HG03565 (cell line): ENCODE measurements around the gene CAPRIN2.
A peak's percentile ranks its signal among the peaks of the same experiment; 100 is the strongest.

ENCODE experiments used
- ATAC-seq: cut with Tn5 transposase; IDR thresholded peaks from one replicate; pipeline ENCODE4 v1.9.1; 2021; ENCODE audit warnings: mild to moderate bottlenecking, moderate library complexity; ENCODE audit not compliant: unreplicated experiment

CAPRIN2 gene, protein sequence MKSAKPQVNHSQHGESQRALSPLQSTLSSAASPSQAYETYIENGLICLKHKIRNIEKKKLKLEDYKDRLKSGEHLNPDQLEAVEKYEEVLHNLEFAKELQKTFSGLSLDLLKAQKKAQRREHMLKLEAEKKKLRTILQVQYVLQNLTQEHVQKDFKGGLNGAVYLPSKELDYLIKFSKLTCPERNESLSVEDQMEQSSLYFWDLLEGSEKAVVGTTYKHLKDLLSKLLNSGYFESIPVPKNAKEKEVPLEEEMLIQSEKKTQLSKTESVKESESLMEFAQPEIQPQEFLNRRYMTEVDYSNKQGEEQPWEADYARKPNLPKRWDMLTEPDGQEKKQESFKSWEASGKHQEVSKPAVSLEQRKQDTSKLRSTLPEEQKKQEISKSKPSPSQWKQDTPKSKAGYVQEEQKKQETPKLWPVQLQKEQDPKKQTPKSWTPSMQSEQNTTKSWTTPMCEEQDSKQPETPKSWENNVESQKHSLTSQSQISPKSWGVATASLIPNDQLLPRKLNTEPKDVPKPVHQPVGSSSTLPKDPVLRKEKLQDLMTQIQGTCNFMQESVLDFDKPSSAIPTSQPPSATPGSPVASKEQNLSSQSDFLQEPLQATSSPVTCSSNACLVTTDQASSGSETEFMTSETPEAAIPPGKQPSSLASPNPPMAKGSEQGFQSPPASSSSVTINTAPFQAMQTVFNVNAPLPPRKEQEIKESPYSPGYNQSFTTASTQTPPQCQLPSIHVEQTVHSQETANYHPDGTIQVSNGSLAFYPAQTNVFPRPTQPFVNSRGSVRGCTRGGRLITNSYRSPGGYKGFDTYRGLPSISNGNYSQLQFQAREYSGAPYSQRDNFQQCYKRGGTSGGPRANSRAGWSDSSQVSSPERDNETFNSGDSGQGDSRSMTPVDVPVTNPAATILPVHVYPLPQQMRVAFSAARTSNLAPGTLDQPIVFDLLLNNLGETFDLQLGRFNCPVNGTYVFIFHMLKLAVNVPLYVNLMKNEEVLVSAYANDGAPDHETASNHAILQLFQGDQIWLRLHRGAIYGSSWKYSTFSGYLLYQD

DNA sequence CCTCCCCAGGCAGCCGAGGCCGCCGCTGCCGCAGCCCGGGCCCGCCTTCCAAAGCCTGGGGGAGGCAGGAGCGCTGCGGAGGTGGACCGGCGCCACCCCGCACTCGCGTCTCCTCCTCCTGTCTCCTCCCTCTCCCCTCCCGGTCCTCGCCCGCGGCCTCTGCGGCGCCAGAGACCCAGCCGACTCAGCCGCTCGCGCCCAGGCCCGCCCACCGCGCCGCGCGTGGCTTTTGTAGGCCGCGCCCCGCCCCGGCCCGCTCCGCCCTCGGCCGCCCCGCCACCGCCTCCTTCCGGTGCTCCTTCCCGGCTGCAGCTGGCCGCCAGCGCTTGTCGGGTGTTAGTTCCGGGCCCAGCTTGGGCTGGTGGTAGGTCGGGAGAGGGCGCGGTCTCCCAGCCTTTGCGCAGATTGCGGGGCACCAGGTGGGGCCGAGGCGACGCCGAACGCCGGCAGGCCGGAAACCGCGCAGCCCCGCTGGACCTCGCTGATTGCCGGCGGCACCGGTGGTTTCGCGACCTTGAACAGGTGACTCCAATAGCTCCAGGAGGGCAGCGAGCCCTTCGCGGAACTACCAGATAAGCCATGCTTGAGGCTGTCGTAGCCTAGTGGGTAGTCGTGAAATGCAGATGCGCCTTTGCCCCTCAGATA is at the start of gene CAPRIN2:
CAPRIN2 (minus strand) TSS at position 202 of the 645 bp plus-strand sequence. CDS start 1,431 bp downstream, outside the sequence.
- ATAC-seq, result peak; percentile 87

DNA sequence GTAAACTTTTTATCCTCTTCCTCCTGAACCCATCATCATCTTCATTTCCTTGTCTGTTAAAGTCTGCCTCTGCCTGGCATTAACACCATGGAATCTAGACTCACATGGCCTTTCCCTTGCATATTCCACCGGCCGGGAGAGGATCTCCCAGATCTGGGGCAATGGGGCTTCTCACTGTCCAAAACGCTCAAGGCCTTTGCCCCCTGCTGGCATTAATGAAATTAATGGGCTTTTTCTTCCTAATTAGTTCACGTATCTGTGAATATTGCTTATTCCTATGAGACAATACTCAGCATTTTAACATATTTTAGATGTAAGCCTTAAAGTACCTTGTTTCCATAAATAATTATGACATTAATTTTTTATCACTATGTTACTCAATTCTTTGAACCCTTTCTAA is 42.9 kb upstream of the CAPRIN2 start:
- ATAC-seq, result no peak

DNA sequence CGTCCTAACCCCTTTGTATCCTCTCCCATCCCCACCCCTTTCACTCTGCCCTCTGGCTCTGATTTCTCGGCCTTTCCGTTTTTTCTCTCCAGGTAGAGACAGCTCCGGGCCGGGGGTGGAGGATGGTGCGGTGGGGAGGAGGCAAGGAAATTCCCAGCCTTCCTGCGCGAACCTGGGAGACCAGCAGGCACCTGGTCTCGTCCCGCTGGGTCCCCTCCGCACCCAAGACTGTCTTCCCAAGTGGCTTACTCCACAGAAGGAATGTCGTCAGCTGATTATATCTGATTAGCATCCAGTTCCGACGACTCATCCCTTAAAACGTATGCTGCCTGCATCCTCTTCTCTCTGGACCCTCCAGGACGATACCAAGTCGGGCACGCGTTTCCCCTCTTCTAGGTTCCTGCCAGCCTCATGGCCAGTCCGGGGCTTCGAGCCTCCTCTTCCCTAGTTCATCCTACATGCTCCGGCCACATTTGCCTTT is 42.2 kb upstream of the CAPRIN2 start:
- no peak for ATAC-seq

DNA sequence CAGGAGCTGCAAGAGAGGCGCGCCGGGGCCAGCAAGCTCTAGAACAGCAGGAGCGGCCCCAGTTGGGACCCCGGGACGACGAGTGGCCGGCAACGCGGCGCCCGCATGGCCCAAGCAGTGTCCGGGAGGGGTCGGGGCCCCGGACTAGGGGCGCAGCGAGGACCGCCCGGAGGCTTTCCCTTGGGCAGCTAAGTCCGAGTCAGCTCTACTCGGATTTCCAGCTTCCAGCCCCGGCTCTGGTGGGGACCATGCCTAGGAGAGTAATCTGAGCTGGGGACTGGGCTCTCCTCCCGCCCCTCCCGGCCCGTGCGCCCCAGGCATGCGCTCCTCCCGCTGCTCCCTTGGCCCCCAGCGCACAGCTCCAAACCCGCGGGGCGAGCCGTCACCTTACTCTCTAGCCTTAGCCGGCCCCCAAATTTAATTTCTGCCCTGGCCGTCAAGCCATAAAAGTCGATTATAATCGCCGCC is 41.6 kb upstream of the CAPRIN2 start:
- no peak for ATAC-seq

DNA sequence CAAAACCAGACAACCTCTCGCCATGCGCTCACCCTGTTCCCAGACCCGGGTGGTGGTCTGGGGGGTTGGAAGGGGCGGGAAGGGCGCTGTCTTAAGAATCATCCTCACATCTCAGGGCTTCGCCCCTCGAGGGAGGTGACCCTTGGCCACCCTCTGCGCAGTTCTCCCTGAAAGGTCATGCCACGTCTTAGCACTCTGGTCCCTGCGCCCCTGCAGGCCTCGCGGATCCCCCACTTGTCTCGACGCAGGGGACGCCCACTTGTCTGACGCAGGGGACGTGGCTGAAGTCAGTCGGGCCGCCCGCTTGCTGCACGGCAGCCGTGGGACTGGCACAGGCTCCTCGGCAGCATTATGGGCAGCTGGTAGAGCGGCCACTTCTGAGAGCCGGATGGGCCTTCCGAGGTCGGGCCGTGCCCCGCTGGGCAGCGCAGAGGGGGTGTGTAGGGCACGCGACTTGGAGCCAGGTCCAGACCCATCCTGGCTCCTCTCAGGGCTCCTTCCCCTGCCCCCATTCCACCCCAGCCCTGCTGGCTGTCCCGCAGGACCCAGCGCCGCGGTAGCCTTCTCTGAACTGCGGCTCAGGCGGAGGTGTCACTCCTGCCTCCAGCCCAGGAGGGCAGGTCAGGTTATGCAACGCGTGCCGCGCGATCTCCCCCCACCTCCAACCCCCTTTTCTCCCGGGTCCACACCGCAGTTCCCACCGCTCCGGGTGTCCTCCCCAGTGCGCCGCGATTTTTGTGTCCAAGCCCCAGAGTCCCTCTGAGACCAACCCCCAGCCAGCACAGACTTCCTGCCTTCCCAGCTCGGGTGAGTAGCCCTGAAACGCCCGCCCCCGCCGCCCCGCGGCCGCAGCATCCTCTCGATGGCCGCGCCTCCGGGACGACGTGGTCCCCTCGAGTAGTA is 40.9 kb upstream of the CAPRIN2 start:
- ATAC-seq, result peak; percentile 87

DNA sequence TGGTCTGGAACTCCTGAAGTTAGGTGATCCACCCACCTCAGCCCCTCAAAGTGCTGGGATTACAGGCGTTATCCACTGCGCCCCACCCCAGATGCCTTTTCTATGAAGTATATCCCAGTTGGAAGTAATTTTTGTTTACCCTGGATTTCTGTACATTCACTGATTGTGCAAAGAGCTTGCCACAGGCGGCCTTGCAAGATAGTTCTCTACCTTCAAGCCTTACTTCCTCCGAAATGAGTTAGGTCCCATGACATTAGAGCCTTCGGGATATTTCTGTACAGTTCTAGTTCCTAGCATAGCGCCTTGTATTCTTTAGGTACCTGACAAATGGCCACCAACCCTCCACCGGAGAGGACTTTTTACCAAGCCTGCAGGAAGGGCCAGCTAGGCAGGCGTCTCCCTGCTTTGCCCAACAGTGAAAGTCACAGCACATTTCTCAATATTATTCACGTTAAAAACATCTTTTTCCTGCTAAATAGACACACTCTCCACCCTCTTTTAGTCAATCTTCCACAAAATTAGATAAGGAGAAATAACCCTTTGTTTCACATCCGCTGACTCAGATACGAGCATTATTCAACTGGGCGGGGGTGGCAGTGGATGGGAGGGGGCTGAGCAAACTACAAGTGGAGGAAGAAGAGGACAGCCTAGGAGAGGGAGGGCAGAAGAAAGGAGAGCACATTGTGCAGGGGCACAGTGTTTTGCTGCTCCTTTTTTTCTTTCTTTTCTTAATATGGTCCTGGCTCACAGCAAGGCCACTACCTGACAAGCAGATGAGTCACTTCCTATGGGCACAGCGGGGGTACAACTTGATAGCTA is 40.0 kb upstream of the CAPRIN2 start:
- ATAC-seq, result no peak

DNA sequence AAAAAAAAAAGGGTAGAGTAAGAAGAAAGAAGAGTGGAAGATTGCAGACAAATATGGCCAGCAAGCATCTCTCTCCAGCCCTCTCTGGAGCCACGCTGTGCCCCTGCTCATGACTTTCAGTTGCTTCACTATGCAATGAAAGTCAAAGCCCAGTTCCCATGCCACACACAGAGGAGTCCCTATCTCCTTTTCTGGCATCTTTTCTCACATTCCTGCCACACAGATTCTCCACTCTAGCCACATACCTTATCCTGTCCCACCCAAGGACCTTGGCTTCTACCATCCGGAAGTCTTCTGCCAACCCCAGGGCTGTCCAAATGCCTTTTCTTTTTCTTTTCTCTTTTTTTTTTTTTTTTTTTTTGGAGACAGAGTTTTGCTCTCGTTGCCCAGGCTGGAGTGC is 39.3 kb upstream of the CAPRIN2 start:
- ATAC-seq, result no peak

DNA sequence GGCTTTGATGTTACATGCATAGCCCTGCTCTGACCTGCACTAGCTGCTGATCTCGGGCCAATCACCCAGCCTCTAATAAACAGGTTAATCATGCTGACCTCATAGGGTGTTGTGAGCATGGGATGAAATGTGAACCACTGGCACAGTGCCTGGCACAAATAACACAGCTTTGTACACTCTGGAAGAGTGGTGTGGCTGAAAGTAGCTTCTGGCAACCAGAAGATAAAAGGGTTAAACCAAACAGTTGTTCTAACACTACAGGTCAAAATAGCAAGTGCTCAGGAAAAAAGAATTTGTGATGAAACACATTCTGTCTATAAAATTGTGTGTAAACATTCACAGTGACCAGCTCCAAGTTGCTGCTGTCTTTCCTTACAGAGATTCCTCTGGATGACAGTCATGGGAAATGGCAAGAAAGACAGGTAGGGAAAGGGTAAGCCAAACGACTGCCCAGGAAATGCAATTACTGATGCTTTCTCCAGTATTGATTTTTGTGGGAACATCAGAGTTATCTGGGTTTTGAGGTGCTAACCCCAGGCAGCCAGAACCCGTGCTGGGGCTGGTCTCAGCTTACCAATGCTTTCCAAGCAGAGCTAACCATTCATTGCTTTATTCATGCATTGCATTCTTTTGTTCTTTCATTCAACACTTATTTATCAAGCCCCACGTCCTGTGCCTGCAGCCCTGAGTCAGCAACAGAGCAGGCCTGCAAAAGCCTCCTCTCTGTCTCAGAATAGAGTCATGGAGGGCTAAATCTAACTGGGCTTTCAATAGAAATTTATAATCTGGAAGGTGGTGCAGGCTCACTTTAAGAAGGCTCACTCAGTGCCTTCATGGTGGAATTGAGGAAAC is 38.1 kb upstream of the CAPRIN2 start:
- ATAC-seq, result no peak

DNA sequence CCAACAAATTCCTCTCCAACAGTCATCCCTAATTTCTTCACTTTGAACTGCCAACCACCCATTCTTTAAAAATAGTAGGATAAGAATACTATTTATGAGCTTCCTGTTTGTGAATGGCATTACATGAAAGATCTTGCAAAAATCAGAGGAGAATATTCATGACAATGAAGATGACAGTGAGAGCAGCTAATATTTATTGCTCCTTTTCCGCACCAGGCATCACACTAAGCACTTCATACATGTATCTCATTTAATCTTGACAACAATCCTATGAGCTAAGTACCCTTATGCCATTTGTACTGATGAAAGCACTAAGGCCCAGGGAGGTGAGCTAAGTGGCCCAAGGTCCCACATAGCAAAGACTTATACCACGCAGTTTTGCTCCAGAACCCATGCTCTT is 37.3 kb upstream of the CAPRIN2 start:
- no peak for ATAC-seq

DNA sequence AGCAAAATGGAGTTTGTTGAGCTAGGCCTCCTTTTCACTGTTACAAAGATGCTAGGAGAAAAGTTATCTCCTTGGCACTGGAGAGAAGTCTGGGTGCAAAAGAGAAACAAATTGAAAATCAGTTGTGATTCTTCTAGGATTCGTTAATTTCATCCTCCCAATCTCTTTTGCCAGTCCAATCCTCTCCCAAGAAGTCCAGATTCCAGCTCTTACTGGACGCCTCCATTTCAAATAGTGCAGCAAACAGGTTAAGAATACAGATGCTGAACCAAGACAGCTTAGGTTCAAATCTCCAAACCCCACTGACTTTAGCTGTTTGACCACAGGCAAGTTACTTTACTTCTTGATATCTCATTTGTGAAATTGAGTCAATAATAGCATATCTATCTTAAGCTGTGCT is 34.0 kb upstream of the CAPRIN2 start:
- ATAC-seq, result no peak

DNA sequence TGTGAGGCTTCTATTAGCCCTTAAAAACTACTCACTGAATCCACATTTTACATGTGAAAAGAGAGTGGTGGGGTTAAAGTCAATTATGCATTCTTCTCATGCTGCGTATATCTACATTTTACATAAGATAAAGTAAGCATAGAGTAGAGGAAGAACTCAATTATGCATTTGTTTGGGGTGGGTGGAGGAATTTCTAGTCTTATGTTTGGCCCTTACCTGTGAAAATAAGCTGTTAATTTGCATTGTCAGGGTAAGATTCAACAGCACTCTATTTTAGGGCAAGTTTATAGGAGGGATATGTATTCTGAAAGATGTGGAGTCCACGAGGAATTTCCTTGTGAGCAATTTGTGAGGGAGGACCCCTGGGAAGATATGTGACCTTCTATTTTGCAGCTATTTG is 30.9 kb upstream of the CAPRIN2 start:
- no peak for ATAC-seq

DNA sequence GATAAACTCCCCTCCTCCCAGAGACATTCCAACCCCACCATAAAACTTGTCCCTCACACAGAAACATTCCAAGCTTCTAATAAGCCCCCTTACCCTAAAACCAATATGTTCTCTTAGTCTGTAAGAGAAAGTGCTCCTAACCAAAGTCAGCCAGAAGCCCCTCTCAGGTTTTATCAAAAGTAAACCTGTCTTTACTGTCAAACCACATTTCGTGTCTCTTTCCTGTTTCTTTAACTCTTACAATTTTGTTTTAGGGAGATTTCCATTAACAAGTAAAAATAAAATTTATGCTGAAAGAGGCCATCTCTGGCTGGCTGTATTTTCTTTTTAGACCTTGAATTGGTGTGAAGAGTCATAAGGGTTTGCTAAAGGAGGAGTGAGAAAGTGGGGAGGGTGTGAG is 29.8 kb upstream of the CAPRIN2 start:
- no peak for ATAC-seq

DNA sequence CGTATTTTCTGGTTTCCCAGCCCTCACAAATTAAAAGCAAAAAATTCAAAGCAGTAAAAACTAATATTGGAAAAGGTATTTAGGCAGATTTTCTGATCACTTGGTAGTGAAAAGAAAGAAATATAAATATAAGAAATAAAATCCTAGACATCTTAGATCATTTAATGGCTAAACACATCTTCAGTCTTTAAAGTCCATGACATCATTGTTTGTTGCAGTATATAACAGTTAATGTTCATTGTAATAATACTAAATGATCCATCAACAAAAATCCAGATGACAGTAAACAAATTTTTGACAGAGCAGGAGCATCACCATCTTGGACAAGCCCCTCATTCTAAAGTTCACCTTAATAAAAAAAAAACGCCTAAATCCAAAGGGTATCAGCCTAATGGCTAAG is 29.2 kb upstream of the CAPRIN2 start:
- no peak for ATAC-seq

DNA sequence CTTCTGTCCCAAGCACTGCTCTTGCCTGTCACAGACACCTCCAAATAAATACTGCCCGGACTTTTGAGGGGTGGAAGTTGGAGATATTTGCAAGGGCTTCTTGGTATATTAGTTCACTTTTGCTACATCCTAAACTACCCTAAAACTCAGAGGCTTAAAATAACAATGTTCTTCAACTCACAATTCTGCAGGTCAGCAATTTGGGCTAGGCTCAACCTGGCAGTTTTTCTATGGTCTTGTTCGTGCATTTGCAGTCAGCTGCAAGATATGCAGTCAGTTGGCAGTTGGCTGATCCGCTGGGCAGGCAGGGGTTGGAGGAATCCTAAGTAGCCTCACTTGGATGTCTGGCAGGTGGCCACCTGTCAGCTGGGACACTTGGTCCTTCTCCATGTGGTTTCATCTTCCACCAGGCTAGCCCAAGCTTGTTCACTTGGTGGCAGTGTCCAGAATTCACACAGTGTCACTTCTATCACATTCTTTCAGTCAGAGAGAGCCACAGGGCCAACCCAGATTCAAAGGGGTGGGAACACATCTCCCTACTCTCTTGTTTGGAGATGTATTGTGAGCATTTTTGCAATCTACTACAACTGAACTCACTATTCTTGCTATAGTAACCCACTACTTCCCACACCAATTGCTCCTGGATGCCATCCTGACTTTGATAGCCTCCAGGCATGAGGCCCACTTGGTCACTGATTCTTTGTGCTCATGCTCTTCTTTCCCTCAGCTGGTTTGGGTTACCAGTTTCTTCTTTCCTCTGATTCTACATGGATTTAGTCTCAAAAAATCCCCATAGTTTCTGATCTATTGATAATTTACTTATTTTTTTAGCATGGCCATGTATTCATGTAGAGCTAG is 27.8 kb upstream of the CAPRIN2 start:
- ATAC-seq, result no peak

DNA sequence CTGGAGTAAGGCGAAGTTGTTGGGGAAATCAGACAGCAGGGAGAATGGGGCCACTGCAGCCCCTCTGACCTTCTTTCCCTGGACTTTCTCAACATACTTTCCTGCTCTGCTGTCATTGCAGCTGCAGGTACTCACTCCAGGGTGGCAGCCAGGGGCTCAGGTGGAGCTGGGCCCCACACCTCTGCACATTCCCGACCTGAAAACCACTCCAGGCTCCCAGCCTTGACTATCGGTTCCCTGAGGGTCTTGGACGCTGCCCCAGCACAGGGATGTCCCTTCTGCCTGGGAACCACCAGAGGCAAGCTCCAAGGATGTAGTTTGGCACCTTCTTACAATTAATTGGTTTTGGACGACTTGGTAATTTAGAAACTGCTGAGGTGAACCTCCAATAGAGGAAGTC is 24.8 kb upstream of the CAPRIN2 start:
- ATAC-seq, result no peak

DNA sequence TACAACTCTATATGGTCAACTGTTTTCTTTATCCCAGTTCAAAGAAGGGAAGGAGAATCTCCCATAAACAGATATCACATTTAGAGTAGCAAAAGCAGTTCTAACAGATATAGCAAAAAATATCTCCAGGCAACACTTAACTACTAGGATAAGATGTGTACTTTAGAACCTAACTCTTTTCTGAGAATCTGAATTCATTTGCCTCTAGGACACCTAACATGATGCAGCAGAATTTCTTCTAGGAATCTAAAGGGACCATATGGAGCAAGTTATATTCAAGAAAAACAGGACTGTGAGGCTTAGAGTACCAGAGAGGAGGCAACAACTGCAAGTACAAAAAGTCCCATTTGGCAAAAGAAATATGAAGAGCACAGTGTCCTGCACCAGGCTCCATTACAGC is 24.4 kb upstream of the CAPRIN2 start:
- no peak for ATAC-seq

DNA sequence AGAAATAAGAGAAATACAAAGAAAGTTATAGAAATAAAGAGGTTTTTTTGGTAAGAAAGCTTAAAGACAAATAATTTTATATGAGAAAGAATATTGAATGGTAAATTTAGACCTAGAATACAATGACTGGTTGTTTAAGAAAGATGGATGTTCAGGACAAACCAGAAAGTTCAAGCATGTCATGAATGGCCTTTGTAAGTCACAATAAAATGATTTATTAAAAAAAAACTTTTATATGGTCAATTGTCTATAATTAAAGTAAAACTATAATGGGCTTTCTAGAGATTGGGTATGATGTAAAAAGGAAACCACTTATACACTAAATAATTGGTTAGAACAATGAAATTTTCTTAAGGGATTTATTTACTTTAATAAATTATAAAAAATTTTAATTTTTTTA is 19.8 kb upstream of the CAPRIN2 start:
- ATAC-seq, result no peak
